ENCODE data around the gene DAP3. TPM values are rescaled to one million over a fixed set of nuclear protein-coding genes. Genes with fewer than 3 reads are reported as not detected.

DAP3 gene
- total and polyA plus RNA-seq, 2 of the 13 experiments (the other 11 are each of a cell fraction or from before 2014, with no cell fraction given), result 129 to 133 TPM

DNA sequence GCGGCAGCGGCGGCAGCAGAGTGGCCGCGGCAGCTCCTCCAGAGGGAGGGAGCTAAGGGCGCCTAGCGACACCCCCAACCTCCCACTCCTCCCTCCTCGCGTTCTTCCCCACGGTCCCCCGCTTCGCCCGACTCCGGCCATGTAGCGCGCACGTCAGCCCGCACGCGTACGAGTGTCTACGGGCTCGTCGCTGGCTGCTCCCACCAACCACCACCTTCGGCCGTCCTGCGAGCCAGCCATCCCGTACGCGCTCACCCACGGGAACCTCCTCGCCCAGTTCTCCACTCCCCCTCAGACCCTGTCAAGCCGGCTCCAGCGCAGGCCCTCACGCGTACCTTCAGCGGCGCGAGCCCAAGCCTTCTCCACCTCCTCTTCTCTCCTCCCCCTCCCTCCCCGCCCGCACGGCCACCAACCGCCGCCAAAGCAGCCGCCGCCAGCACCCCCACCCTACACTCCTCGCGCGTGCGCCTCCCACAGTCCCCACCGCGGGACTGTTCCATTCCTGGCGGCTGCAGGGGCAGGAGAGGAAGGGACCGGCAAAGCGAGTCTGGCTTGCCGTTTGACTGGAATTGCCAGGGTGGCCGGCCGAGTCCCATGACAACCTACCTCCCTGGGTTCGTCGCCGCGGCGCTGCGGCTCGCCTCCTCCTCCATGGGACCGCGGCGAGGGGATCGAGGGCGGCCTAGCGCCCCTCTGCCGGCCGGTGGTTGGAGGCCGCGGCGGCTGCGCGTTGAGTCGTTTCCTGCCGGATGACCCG lies 389 bp upstream of the DAP3 start, which contains the start of gene YY1AP1 (continued):
- TF ChIP-seq, protein P1, sequence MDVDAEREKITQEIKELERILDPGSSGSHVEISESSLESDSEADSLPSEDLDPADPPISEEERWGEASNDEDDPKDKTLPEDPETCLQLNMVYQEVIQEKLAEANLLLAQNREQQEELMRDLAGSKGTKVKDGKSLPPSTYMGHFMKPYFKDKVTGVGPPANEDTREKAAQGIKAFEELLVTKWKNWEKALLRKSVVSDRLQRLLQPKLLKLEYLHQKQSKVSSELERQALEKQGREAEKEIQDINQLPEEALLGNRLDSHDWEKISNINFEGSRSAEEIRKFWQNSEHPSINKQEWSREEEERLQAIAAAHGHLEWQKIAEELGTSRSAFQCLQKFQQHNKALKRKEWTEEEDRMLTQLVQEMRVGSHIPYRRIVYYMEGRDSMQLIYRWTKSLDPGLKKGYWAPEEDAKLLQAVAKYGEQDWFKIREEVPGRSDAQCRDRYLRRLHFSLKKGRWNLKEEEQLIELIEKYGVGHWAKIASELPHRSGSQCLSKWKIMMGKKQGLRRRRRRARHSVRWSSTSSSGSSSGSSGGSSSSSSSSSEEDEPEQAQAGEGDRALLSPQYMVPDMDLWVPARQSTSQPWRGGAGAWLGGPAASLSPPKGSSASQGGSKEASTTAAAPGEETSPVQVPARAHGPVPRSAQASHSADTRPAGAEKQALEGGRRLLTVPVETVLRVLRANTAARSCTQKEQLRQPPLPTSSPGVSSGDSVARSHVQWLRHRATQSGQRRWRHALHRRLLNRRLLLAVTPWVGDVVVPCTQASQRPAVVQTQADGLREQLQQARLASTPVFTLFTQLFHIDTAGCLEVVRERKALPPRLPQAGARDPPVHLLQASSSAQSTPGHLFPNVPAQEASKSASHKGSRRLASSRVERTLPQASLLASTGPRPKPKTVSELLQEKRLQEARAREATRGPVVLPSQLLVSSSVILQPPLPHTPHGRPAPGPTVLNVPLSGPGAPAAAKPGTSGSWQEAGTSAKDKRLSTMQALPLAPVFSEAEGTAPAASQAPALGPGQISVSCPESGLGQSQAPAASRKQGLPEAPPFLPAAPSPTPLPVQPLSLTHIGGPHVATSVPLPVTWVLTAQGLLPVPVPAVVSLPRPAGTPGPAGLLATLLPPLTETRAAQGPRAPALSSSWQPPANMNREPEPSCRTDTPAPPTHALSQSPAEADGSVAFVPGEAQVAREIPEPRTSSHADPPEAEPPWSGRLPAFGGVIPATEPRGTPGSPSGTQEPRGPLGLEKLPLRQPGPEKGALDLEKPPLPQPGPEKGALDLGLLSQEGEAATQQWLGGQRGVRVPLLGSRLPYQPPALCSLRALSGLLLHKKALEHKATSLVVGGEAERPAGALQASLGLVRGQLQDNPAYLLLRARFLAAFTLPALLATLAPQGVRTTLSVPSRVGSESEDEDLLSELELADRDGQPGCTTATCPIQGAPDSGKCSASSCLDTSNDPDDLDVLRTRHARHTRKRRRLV (CRISPR knock-in tag; IDR thresholded peaks at IDR 0.05), result peak; percentile 28; the same call in 1 of the 2 replicates
- TF ChIP-seq ZNF567 (CRISPR knock-in tag; IDR thresholded peaks at IDR 0.05; ENCODE audit: borderline replicate concordance) (peak; percentile 55; the same call in 1 of the 2 replicates), KAT8 (CRISPR knock-in tag; IDR thresholded peaks at IDR 0.05) (peak; percentile 86), ZNF17 (CRISPR knock-in tag; IDR thresholded peaks at IDR 0.05) (no peak), STAT5B (CRISPR knock-in tag; IDR thresholded peaks at IDR 0.05) (no peak), SMYD3 (CRISPR knock-in tag; IDR thresholded peaks at IDR 0.05) (peak; percentile 81; the same call in 1 of the 2 replicates), ATF7-NPFF (CRISPR knock-in tag; IDR thresholded peaks at IDR 0.05; ENCODE audit: low read depth) (0 out of 2 replicates have a peak, but pooled peaks have one; percentile 32), RFX1 (IDR thresholded peaks at IDR 0.05) (no peak), ZNF7 (CRISPR knock-in tag; IDR thresholded peaks at IDR 0.05) (no peak), TOPORS (CRISPR knock-in tag; IDR thresholded peaks at IDR 0.05) (peak; percentile 84), ZFYVE20 (CRISPR knock-in tag; IDR thresholded peaks at IDR 0.05; ENCODE audit: borderline replicate concordance, low read depth) (no peak), ZKSCAN5 (CRISPR knock-in tag; IDR thresholded peaks at IDR 0.05) (peak; percentile 75; the same call in 1 of the 2 replicates)
- TF ChIP-seq, protein P2, sequence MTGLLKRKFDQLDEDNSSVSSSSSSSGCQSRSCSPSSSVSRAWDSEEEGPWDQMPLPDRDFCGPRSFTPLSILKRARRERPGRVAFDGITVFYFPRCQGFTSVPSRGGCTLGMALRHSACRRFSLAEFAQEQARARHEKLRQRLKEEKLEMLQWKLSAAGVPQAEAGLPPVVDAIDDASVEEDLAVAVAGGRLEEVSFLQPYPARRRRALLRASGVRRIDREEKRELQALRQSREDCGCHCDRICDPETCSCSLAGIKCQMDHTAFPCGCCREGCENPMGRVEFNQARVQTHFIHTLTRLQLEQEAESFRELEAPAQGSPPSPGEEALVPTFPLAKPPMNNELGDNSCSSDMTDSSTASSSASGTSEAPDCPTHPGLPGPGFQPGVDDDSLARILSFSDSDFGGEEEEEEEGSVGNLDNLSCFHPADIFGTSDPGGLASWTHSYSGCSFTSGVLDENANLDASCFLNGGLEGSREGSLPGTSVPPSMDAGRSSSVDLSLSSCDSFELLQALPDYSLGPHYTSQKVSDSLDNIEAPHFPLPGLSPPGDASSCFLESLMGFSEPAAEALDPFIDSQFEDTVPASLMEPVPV (CRISPR knock-in tag; IDR thresholded peaks at IDR 0.05), result no peak; the same call in 1 of the 2 replicates
- TF ChIP-seq, protein P3, sequence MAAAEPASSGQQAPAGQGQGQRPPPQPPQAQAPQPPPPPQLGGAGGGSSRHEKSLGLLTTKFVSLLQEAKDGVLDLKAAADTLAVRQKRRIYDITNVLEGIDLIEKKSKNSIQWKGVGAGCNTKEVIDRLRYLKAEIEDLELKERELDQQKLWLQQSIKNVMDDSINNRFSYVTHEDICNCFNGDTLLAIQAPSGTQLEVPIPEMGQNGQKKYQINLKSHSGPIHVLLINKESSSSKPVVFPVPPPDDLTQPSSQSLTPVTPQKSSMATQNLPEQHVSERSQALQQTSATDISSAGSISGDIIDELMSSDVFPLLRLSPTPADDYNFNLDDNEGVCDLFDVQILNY (CRISPR knock-in tag; conservative IDR thresholded peaks at IDR 0.05), result no peak; the same call in 1 of the 2 replicates
- TF ChIP-seq, protein P4, sequence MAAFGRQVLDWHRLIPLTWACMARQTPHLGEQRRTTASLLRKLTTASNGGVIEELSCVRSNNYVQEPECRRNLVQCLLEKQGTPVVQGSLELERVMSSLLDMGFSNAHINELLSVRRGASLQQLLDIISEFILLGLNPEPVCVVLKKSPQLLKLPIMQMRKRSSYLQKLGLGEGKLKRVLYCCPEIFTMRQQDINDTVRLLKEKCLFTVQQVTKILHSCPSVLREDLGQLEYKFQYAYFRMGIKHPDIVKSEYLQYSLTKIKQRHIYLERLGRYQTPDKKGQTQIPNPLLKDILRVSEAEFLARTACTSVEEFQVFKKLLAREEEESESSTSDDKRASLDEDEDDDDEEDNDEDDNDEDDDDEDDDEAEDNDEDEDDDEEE (CRISPR knock-in tag; IDR thresholded peaks at IDR 0.05), result peak; percentile 68
- TF ChIP-seq, protein P5, sequence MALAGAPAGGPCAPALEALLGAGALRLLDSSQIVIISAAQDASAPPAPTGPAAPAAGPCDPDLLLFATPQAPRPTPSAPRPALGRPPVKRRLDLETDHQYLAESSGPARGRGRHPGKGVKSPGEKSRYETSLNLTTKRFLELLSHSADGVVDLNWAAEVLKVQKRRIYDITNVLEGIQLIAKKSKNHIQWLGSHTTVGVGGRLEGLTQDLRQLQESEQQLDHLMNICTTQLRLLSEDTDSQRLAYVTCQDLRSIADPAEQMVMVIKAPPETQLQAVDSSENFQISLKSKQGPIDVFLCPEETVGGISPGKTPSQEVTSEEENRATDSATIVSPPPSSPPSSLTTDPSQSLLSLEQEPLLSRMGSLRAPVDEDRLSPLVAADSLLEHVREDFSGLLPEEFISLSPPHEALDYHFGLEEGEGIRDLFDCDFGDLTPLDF (CRISPR knock-in tag; IDR thresholded peaks at IDR 0.05), result no peak
- TF ChIP-seq, protein P6, sequence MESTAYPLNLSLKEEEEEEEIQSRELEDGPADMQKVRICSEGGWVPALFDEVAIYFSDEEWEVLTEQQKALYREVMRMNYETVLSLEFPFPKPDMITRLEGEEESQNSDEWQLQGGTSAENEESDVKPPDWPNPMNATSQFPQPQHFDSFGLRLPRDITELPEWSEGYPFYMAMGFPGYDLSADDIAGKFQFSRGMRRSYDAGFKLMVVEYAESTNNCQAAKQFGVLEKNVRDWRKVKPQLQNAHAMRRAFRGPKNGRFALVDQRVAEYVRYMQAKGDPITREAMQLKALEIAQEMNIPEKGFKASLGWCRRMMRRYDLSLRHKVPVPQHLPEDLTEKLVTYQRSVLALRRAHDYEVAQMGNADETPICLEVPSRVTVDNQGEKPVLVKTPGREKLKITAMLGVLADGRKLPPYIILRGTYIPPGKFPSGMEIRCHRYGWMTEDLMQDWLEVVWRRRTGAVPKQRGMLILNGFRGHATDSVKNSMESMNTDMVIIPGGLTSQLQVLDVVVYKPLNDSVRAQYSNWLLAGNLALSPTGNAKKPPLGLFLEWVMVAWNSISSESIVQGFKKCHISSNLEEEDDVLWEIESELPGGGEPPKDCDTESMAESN (CRISPR knock-in tag; conservative IDR thresholded peaks at IDR 0.05), result no peak; the same call in 1 of the 2 replicates
